Mesendoderm (in vitro differentiated cells): ENCODE measurements around the gene PPY.

ENCODE experiments used
- DNase-seq: peaks from one replicate; pipeline ENCODE4 v3.0.0; 2013
- H2AK5ac ChIP-seq: 2 replicates; pipeline ENCODE4 v1.6.1; 2013; ENCODE audit warnings: low read length, inconsistent platforms
- H2BK120ac ChIP-seq: 2 replicates; pipeline ENCODE4 v1.6.1; 2013; ENCODE audit warnings: low read depth, mild to moderate bottlenecking, low read length, moderate library complexity, mixed read lengths
- H2BK15ac ChIP-seq: replicated peaks from 2 replicates; pipeline ENCODE4 v1.6.1; 2013; ENCODE audit warnings: low read depth, mild to moderate bottlenecking, moderate library complexity
- H2BK5ac ChIP-seq: 2 replicates; pipeline ENCODE4 v1.6.1; 2013; ENCODE audit warnings: low read length, inconsistent platforms
- H3K18ac ChIP-seq: 2 replicates; pipeline ENCODE4 v1.6.1; 2013; ENCODE audit warnings: mild to moderate bottlenecking, low read length, mixed read lengths
- H3K23ac ChIP-seq: one replicate; pipeline ENCODE4 v1.6.1; 2013; ENCODE audit warnings: low read length
- H3K27ac ChIP-seq: 2 replicates; pipeline ENCODE4 v1.5.1; 2013; ENCODE audit warnings: low read depth, mild to moderate bottlenecking, inconsistent platforms, low read length, moderate library complexity
- H3K27me3 ChIP-seq: 2 replicates; pipeline ENCODE4 v1.6.1; 2013; ENCODE audit warnings: low read length, control low read depth, mild to moderate bottlenecking, inconsistent platforms; ENCODE audit not compliant: insufficient read depth, poor library complexity
- H3K36me3 ChIP-seq: 2 replicates; pipeline ENCODE4 v1.6.1; 2013; ENCODE audit warnings: low read length, inconsistent platforms; ENCODE audit not compliant: control insufficient read depth, insufficient read depth
- H3K4ac ChIP-seq: one replicate; pipeline ENCODE4 v1.6.1; 2013; ENCODE audit warnings: low read depth, mild to moderate bottlenecking, low read length, moderate library complexity
- H3K4me1 ChIP-seq: 2 replicates; pipeline ENCODE4 v1.6.1; 2013; ENCODE audit warnings: low read depth, low read length, inconsistent platforms; ENCODE audit not compliant: control insufficient read depth
- H3K4me2 ChIP-seq: 2 replicates; pipeline ENCODE4 v1.6.1; 2013; ENCODE audit warnings: low read length
- H3K4me3 ChIP-seq: 2 replicates; pipeline ENCODE4 v1.5.1; 2013; ENCODE audit warnings: mild to moderate bottlenecking, low read length
- H3K56ac ChIP-seq: one replicate; pipeline ENCODE4 v1.6.1; 2013; ENCODE audit warnings: low read length
- H3K79me1 ChIP-seq: 2 replicates; pipeline ENCODE4 v1.6.1; 2013; ENCODE audit warnings: low read length, inconsistent platforms
- H3K79me2 ChIP-seq: 2 replicates; pipeline ENCODE4 v1.6.1; 2013; ENCODE audit warnings: mild to moderate bottlenecking, low read length; ENCODE audit not compliant: control insufficient read depth, insufficient read depth
- H3K9ac ChIP-seq: 2 replicates; pipeline ENCODE4 v1.6.1; 2013; ENCODE audit warnings: low read length, inconsistent platforms
- H4K5ac ChIP-seq: one replicate; pipeline ENCODE4 v1.6.1; 2013; ENCODE audit warnings: low read length
- H4K8ac ChIP-seq: one replicate; pipeline ENCODE4 v1.6.1; 2013; ENCODE audit warnings: low read depth, mild to moderate bottlenecking, control low read depth, low read length, moderate library complexity
- WGBS: extraction: QIAGEN DNeasy Blood & Tissue Kit; methylation state at CpG from one replicate; pipeline ENCODE4 v1.1.7; 2013; ENCODE audit warnings: low lambda C conversion rate, missing lambda C conversion rate; ENCODE audit not compliant: insufficient coverage; ENCODE audit errors: extremely low coverage; 5-methylcytosine and 5-hydroxymethylcytosine counted together

PPY gene

GRCh38 chr17:43958748-43959352 lies 16.6 kb upstream of the PPY start:
- no peak for DNase-seq
- H4K8ac ChIP-seq = no peak overlapping the region
- H3K9ac ChIP-seq = no peak overlapping the region
- H3K4me3 ChIP-seq = no peak overlapping the region
- H3K36me3 ChIP-seq = no peaks in the 10 kb centered on the region
- H3K27me3 ChIP-seq = no peaks in the 10 kb centered on the region
- no peak overlapping the region for H2BK15ac ChIP-seq
- H3K79me2 ChIP-seq = no peaks in the 10 kb centered on the region
- H4K5ac ChIP-seq = no peak overlapping the region
- no peak overlapping the region for H3K18ac ChIP-seq
- H3K4ac ChIP-seq = no peak overlapping the region
- H2BK120ac ChIP-seq = no peak overlapping the region
- H2AK5ac ChIP-seq = no peak overlapping the region
- no peaks in the 10 kb centered on the region for H3K79me1 ChIP-seq
- H3K23ac ChIP-seq = no peak overlapping the region
- no CpG with 5 or more reads among the region's 2 CpGs for WGBS
- no peak overlapping the region for H2BK5ac ChIP-seq
- H3K4me1 ChIP-seq = no peaks in the 10 kb centered on the region
- no peak overlapping the region for H3K27ac ChIP-seq
- H3K4me2 ChIP-seq = no peak overlapping the region
- no peak overlapping the region for H3K56ac ChIP-seq

- Histone ChIP-seq H3K4me3 (no peak overlapping the region), H3K27me3 (no peaks in the 10 kb centered on the region), H3K4me2 (no peak overlapping the region), H3K18ac (no peak overlapping the region), H2BK5ac (no peak overlapping the region), H3K79me2 (no peaks in the 10 kb centered on the region), H2BK120ac (no peak overlapping the region), H3K4me1 (no peaks in the 10 kb centered on the region), H2BK15ac (no peak overlapping the region), H4K8ac (no peak overlapping the region), H3K23ac (no peak overlapping the region), H3K27ac (no peak overlapping the region), H4K5ac (no peak overlapping the region), H3K36me3 (no peaks in the 10 kb centered on the region), H3K79me1 (no peaks in the 10 kb centered on the region), H3K9ac (no peak overlapping the region), H3K4ac (no peak overlapping the region), H2AK5ac (no peak overlapping the region), H3K56ac (no peak overlapping the region)
- no CpG with 5 or more reads among the region's 8 CpGs for WGBS
- no peak for DNase-seq
These were observed 13.9 kb upstream of the PPY start for GRCh38 chr17:43956222-43956621.

- no peaks in the 10 kb centered on the region for H3K79me1 ChIP-seq
- H3K4ac ChIP-seq = no peak within 1 kb of the TSS
- no peak for DNase-seq
These were observed 11.5 kb upstream of the PPY start, which contains the start of gene PYY for GRCh38 chr17:43953746-43954145. Gene PYY (minus strand): TSS chr17:43953940. CDS start chr17:43953483, 457 bp downstream.

GRCh38 chr17:43952724-43953666 lies 10.7 kb upstream of the PPY start:
- H4K8ac ChIP-seq = no peak overlapping the region
- DNase-seq = peak; percentile 89
- H3K27ac ChIP-seq = no peak overlapping the region
- no peak overlapping the region for H2BK120ac ChIP-seq
- no peak overlapping the region for H2BK15ac ChIP-seq
- H3K56ac ChIP-seq = peak overlapping the region; percentile 83
- H3K79me2 ChIP-seq = no peaks in the 10 kb centered on the region
- H3K9ac ChIP-seq = peak overlapping the region; percentile 70
- no peak overlapping the region for H2AK5ac ChIP-seq
- no peaks in the 10 kb centered on the region for H3K4me1 ChIP-seq
- H3K18ac ChIP-seq = no peak overlapping the region
- H3K4ac ChIP-seq = no peak overlapping the region
- no peaks in the 10 kb centered on the region for H3K36me3 ChIP-seq
- H4K5ac ChIP-seq = no peak overlapping the region
- no CpG with 5 or more reads among the region's 82 CpGs for WGBS
- peak overlapping the region; percentile 43 for H3K4me3 ChIP-seq
- peak overlapping the region; percentile 68 for H3K23ac ChIP-seq
- no peak overlapping the region for H2BK5ac ChIP-seq
- no peaks in the 10 kb centered on the region for H3K79me1 ChIP-seq
- peak overlapping the region; percentile 74 for H3K4me2 ChIP-seq
- no peaks in the 10 kb centered on the region for H3K27me3 ChIP-seq

More at GRCh38 chr17:43953746-43954145, 11.5 kb upstream of the PPY start, which contains the start of gene PYY:
- H3K79me2 ChIP-seq = no peaks in the 10 kb centered on the region
- H4K5ac ChIP-seq = no peak within 1 kb of the TSS
- peak within 1 kb of the TSS; percentile 74 for H3K4me2 ChIP-seq
- peak within 1 kb of the TSS; percentile 83 for H3K56ac ChIP-seq
- H3K18ac ChIP-seq = no peak within 1 kb of the TSS
- no peak within 1 kb of the TSS for H2AK5ac ChIP-seq
- no peak within 1 kb of the TSS for H2BK15ac ChIP-seq
- H3K27me3 ChIP-seq = no peaks in the 10 kb centered on the region
- H3K23ac ChIP-seq = no peak within 1 kb of the TSS
- H2BK5ac ChIP-seq = no peak within 1 kb of the TSS
- H3K9ac ChIP-seq = peak within 1 kb of the TSS; percentile 70
- H3K4me1 ChIP-seq = no peaks in the 10 kb centered on the region
- no CpG with 5 or more reads among the region's 11 CpGs for WGBS
- H2BK120ac ChIP-seq = no peak within 1 kb of the TSS
- no peak within 1 kb of the TSS for H3K27ac ChIP-seq
- H3K4me3 ChIP-seq = peak within 1 kb of the TSS; percentile 43
- no peak within 1 kb of the TSS for H4K8ac ChIP-seq
- H3K36me3 ChIP-seq = no peaks in the 10 kb centered on the region

GRCh38 chr17:43952351-43952723 lies 10.1 kb upstream of the PPY start:
- no peaks in the 10 kb centered on the region for H3K36me3 ChIP-seq
- no peak overlapping the region for H2BK5ac ChIP-seq
- no peak overlapping the region for H2AK5ac ChIP-seq
- no peak overlapping the region for H3K27ac ChIP-seq
- no peak overlapping the region for H4K5ac ChIP-seq
- peak overlapping the region; percentile 80 for H3K56ac ChIP-seq
- H3K4me1 ChIP-seq = no peaks in the 10 kb centered on the region
- no peak overlapping the region for H3K18ac ChIP-seq
- peak overlapping the region; percentile 74 for H3K4me2 ChIP-seq
- no peak overlapping the region for H3K4ac ChIP-seq
- H3K27me3 ChIP-seq = no peaks in the 10 kb centered on the region
- peak overlapping the region; percentile 40 for H3K4me3 ChIP-seq
- no peaks in the 10 kb centered on the region for H3K79me2 ChIP-seq
- no peak overlapping the region for H2BK120ac ChIP-seq
- peak; percentile 46 for DNase-seq
- no peaks in the 10 kb centered on the region for H3K79me1 ChIP-seq
- peak overlapping the region; percentile 68 for H3K23ac ChIP-seq
- no CpG with 5 or more reads among the region's 19 CpGs for WGBS
- peak overlapping the region; percentile 70 for H3K9ac ChIP-seq
- H2BK15ac ChIP-seq = no peak overlapping the region
- no peak overlapping the region for H4K8ac ChIP-seq
